ENCODE measurements around the gene RBBP8.

Gene RBBP8

GRCh38 chr18:22998344-22998743, 65.2 kb downstream of the RBBP8 start:
- no peak for DNase-seq (ENCODE audit: low read depth in 2 of 2, low spot score in 1 of 2)

DNA sequence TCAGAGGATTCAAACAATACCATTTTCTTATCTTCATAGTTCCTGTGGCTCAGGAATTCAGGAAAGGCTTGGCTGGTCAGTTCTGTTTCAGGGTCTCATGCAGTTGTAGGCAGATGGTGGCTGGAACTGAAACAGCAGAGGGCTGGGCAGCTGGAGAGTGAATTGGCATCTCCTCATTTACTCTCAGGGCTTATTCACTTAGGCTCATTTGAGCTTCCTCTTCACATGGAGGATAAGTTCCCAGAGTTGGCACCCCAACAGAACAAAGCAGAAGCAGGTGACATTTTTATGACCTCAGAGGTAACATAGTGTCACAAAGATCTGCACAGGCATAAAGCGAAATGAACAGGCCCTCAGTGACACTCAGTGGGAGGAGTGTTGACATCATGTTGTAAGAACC, 66.1 kb downstream of the RBBP8 start:
- DNase-seq (ENCODE audit: low read depth in 2 of 2, low spot score in 1 of 2), result no peak

GRCh38 chr18:22999647-23000046, 66.5 kb downstream of the RBBP8 start:
- DNase-seq (ENCODE audit: low read depth in 2 of 2, low spot score in 1 of 2), result no peak

DNA sequence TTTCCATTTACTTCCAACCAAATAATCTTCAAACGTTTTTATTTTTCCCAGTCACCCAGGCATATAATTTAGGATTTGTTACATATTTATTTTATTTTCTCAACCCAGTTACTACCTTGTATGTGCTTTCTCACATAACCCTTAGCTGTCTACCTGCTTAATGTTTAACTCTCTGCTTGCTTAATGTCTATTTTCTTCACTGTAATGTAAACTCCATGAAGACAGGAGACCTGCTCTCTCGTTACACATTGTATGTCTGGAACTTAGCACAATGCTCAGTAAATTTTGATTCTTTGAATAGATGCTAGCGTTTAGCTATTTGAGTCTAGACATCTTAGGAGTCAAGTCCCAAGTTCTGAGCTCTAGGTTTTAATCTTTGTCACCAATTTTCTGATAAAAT, 70.2 kb downstream of the RBBP8 start:
- DNase-seq (ENCODE audit: low read depth in 2 of 2, low spot score in 1 of 2), result no peak

DNA sequence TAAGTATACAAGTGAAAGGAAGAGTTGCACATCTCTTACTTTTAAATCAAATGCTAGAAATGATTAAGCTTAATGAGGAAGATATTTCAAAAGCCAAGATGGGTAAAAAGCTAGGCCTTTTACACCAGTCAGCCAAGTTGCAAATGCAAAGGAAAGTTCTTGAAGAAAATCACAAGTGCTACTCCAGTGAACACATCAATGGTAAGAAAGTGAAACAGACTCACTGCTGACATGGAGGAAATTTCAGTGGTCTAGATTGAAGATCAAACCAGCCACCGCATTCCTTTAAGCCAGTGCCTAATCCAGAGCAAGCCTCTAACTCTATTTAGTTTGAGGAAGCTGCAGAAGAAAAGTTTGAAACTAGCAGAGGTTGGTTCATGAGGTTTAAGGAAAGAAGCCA, 79.1 kb downstream of the RBBP8 start:
- no peak for DNase-seq (ENCODE audit: low read depth in 2 of 2, low spot score in 1 of 2)

- DNase-seq (ENCODE audit: low read depth in 2 of 2, low spot score in 1 of 2), result no peak
These were observed 87.6 kb downstream of the RBBP8 start for GRCh38 chr18:23020555-23021294.

DNA sequence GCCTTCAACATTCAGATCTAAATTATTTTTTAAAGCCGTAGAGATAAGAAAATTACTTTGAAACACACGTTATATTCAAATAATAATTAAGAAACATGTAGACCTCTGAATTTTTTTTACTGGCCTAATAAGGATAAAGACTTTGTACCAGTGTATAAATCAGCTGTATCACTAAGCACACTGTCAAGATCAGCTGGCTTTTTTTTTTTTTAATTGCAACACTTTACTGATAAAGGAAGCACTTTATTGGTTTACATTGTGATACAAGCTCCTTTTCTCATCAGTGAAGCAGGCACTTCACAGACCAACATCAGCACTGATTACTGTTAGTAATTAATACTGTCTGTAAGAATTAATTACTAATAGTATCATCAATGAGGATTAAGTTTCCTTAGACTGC, 88.5 kb downstream of the RBBP8 start:
- no peak for DNase-seq (ENCODE audit: low read depth in 2 of 2, low spot score in 1 of 2)

GRCh38 chr18:23032030-23032582, 99.0 kb downstream of the RBBP8 start:
- no peak for DNase-seq (ENCODE audit: low read depth in 2 of 2, low spot score in 1 of 2)

DNA sequence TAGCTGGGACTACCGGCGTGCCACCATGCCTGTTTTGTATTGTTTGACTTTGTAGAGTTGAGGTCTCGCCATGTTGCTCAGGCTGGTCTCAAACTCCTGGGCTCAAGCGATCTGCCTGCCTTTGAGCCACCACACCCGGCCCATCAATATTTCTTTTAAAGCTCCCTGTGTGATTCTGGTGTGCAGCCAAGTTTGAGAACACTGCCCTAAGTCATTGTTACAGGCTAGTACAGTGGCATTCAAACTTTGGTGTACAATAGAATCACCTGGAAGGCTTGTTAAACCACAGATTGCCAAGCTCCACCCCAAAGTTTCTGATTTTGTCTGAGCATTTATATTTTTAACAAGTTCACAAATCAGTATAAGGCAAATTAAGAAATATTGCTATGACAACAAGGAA, 99.9 kb downstream of the RBBP8 start:
- no peak for DNase-seq (ENCODE audit: low read depth in 2 of 2, low spot score in 1 of 2)

DNA sequence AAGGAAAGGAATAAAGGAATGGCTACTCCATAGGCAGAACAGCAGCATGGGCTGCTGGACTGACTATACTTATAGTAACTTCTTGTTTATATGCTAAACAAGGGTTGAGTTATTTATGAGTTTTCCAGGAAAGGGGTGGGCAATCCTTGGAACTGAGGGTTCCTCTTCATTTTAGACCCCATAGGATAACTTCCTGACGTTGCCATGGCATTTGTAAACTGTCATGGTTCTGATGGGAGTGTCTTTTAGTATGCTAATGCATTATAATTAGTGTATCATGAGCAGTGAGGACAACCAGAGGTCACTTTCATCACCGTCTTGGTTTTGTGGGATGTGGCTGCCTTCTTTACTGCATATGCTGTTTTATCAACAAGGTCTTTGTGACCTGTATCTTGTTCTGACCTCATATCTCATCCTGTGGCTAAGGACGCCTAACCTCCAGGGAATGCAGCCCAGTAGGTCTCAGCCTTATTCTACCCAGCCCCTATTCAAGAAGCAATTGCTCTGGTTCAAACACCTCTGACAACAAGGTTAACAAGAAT, 103.6 kb downstream of the RBBP8 start:
- DNase-seq (ENCODE audit: low read depth in 2 of 2, low spot score in 1 of 2), result no peak

- DNase-seq (ENCODE audit: low read depth in 2 of 2, low spot score in 1 of 2), result no peak
These were observed 104.5 kb downstream of the RBBP8 start for GRCh38 chr18:23037646-23038045.

GRCh38 chr18:23038712-23039111, 105.6 kb downstream of the RBBP8 start:
- DNase-seq (ENCODE audit: low read depth in 2 of 2, low spot score in 1 of 2), result no peak

DNA sequence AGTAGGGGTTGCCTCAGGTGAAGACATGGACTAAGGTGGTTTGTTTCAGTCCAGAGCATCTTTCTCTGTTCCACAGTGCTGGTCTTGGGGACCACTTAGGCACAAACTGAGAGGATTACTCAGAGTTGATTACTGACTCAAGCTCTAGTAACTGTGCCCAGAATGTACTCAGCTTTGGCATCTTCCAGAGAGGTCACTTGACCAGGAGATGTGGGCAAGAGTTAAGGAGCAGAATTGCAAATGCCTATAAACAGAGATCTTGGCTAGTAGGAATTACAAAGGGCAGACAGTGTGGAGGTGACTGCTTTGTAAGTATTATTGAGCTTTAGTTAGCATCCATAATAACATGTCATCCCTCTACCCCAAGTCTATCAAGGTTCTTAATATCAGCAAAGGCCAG, 109.0 kb downstream of the RBBP8 start:
- DNase-seq (ENCODE audit: low read depth in 2 of 2, low spot score in 1 of 2), result no peak

GRCh38 chr18:23043803-23044376, 110.8 kb downstream of the RBBP8 start:
- DNase-seq (ENCODE audit: low read depth in 2 of 2, low spot score in 1 of 2), result no peak

GRCh38 chr18:23049698-23050373, 116.7 kb downstream of the RBBP8 start:
- no peak for DNase-seq (ENCODE audit: low read depth in 2 of 2, low spot score in 1 of 2)

DNA sequence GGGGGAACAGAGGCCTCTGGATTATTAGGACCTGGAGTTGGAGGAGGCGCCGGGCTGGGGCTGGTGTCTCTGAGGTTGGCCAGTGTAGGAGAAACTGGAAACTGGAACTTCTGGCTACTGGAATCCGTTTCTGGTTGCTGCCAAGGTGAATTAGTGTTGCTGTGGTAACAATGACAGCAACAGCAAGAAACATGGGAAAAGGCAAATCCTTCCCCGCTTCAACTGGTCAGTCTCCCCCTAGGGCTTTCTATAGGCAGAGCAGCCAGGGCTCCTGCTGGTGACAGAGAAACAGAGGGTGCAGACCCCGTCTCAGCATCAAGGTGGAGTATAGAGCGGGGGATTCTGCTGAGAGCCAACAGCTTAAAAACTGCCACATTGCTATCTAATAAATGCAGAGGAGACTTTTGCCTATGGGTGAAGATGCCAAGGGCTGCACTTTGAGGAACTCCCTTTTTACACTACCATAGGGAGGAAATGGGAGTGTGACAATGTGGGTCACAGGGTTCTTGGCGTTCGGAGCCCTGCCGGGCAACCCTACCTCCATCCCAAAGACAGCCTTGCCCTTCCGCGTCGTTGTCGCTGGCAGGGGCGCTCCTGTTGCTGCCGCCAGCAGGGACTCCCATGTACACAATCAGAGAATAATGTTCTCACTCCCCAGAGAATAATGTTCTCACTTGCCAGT, 120.8 kb downstream of the RBBP8 start:
- DNase-seq (ENCODE audit: low read depth in 2 of 2, low spot score in 1 of 2), result no peak

DNA sequence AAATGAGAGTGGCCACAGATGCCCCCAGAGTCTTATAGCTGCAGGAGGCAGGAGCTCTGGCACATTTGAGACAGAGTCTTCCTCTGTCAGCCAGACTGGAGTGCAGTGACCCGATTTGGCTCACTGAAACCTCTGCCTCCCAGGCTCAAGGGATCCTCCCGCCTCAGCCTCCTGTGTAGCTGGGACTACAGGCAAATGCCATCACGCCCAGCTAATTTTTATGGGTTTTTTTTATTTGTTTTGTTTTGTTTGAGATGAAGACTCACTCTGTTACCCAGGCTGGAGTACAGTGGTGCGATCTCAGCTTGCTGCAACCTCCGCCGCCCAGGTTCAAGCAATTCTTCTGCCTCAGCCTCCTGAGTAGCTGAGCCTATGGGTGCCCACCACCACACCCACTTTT, 121.4 kb downstream of the RBBP8 start:
- no peak for DNase-seq (ENCODE audit: low read depth in 2 of 2, low spot score in 1 of 2)

GRCh38 chr18:23056315-23056714, 123.2 kb downstream of the RBBP8 start:
- DNase-seq (ENCODE audit: low read depth in 2 of 2, low spot score in 1 of 2), result no peak

DNA sequence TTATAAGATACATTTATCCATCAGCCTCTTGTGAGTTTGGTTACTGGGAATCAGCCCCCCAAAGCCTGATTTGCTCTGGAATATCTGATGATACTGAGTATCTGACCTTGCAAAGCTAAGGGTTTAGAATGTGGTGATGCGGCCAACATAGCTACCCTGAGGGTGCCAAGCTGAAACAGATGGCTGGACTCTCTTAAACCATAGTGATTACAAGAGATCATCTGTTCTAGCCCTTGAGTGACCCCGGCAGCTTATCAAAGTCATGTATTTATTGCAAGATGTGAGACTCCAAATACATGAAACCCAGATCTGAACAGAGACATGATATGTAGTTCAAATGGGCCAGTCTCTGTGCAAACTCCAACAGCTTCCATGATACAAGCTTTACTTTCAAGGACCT, 124.0 kb downstream of the RBBP8 start:
- no peak for DNase-seq (ENCODE audit: low read depth in 2 of 2, low spot score in 1 of 2)

- no peak for DNase-seq (ENCODE audit: low read depth in 2 of 2, low spot score in 1 of 2)
These were observed 125.8 kb downstream of the RBBP8 start for GRCh38 chr18:23058746-23059415.
